ENCODE measurements around the gene ZNF646.

The ZNF646 gene

GRCh38 chr16:31080756-31081419 lies 6.7 kb downstream of the ZNF646 start:
- Histone ChIP-seq H3K9ac (ENCODE audit: low read depth, low read length) (no peak overlapping the region), H3K36me3 (ENCODE audit: insufficient read depth, low read depth, low read length) (peaks cover 70% of the 10 kb centered on the region), H3K27me3 (ENCODE audit: insufficient read depth, low read length) (no peaks in the 10 kb centered on the region)

GRCh38 chr16:31081428-31082351 lies 7.5 kb downstream of the ZNF646 start:
- Histone ChIP-seq H3K4me1 (ENCODE audit: insufficient read depth, low read length) (no peaks in the 10 kb centered on the region), H3K9me3 (ENCODE audit: insufficient read depth, low read depth, low read length) (no peaks in the 10 kb centered on the region), H3K4me3 (ENCODE audit: low read length) (no peak overlapping the region), H3K27me3 (ENCODE audit: insufficient read depth, low read length) (no peaks in the 10 kb centered on the region), H3K27ac (ENCODE audit: low read length) (no peak overlapping the region), H3K9ac (ENCODE audit: low read depth, low read length) (no peak overlapping the region), H3K36me3 (ENCODE audit: insufficient read depth, low read depth, low read length) (peaks cover 63% of the 10 kb centered on the region)

More at GRCh38 chr16:31080756-31081419, 6.7 kb downstream of the ZNF646 start:
- H3K9me3 ChIP-seq (ENCODE audit: insufficient read depth, low read depth, low read length): no peaks in the 10 kb centered on the region
- no peak overlapping the region for H3K27ac ChIP-seq (ENCODE audit: low read length)
- no peak overlapping the region for H3K4me3 ChIP-seq (ENCODE audit: low read length)
- H3K4me1 ChIP-seq (ENCODE audit: insufficient read depth, low read length): no peaks in the 10 kb centered on the region

- Histone ChIP-seq H3K9ac (ENCODE audit: low read depth, low read length) (no peak overlapping the region), H3K9me3 (ENCODE audit: insufficient read depth, low read depth, low read length) (no peaks in the 10 kb centered on the region), H3K36me3 (ENCODE audit: insufficient read depth, low read depth, low read length) (peaks cover 55% of the 10 kb centered on the region)
These were observed 8.3 kb downstream of the ZNF646 start for GRCh38 chr16:31082368-31083045.

GRCh38 chr16:31083081-31083480 lies 8.9 kb downstream of the ZNF646 start:
- no peaks in the 10 kb centered on the region for H3K9me3 ChIP-seq (ENCODE audit: insufficient read depth, low read depth, low read length)
- no peak overlapping the region for H3K9ac ChIP-seq (ENCODE audit: low read depth, low read length)
- H3K36me3 ChIP-seq (ENCODE audit: insufficient read depth, low read depth, low read length): peaks cover 49% of the 10 kb centered on the region
- no peak overlapping the region for H3K27ac ChIP-seq (ENCODE audit: low read length)
- H3K4me3 ChIP-seq (ENCODE audit: low read length): no peak overlapping the region
- H3K27me3 ChIP-seq (ENCODE audit: insufficient read depth, low read length): no peaks in the 10 kb centered on the region
- no peaks in the 10 kb centered on the region for H3K4me1 ChIP-seq (ENCODE audit: insufficient read depth, low read length)

More at GRCh38 chr16:31082368-31083045, 8.3 kb downstream of the ZNF646 start:
- Histone ChIP-seq H3K27me3 (ENCODE audit: insufficient read depth, low read length) (no peaks in the 10 kb centered on the region), H3K27ac (ENCODE audit: low read length) (no peak overlapping the region), H3K4me3 (ENCODE audit: low read length) (no peak overlapping the region), H3K4me1 (ENCODE audit: insufficient read depth, low read length) (no peaks in the 10 kb centered on the region)

GRCh38 chr16:31083556-31083955 lies 9.3 kb downstream of the ZNF646 start:
- H3K27ac ChIP-seq (ENCODE audit: low read length): no peak overlapping the region
- H3K4me3 ChIP-seq (ENCODE audit: low read length): no peak overlapping the region
- H3K9me3 ChIP-seq (ENCODE audit: insufficient read depth, low read depth, low read length): no peaks in the 10 kb centered on the region
- no peak overlapping the region for H3K9ac ChIP-seq (ENCODE audit: low read depth, low read length)
- H3K4me1 ChIP-seq (ENCODE audit: insufficient read depth, low read length): no peaks in the 10 kb centered on the region
- H3K36me3 ChIP-seq (ENCODE audit: insufficient read depth, low read depth, low read length): peaks cover 44% of the 10 kb centered on the region
- no peaks in the 10 kb centered on the region for H3K27me3 ChIP-seq (ENCODE audit: insufficient read depth, low read length)

- Histone ChIP-seq H3K27ac (ENCODE audit: low read length) (no peak overlapping the region), H3K4me3 (ENCODE audit: low read length) (no peak overlapping the region), H3K9me3 (ENCODE audit: insufficient read depth, low read depth, low read length) (no peaks in the 10 kb centered on the region), H3K9ac (ENCODE audit: low read depth, low read length) (no peak overlapping the region), H3K36me3 (ENCODE audit: insufficient read depth, low read depth, low read length) (peaks cover 43% of the 10 kb centered on the region), H3K27me3 (ENCODE audit: insufficient read depth, low read length) (no peaks in the 10 kb centered on the region), H3K4me1 (ENCODE audit: insufficient read depth, low read length) (no peaks in the 10 kb centered on the region)
These were observed 9.8 kb downstream of the ZNF646 start for GRCh38 chr16:31083981-31084380.

- Histone ChIP-seq H3K4me3 (ENCODE audit: low read length) (no peak overlapping the region), H3K27ac (ENCODE audit: low read length) (no peak overlapping the region), H3K9ac (ENCODE audit: low read depth, low read length) (no peak overlapping the region), H3K4me1 (ENCODE audit: insufficient read depth, low read length) (no peaks in the 10 kb centered on the region), H3K9me3 (ENCODE audit: insufficient read depth, low read depth, low read length) (no peaks in the 10 kb centered on the region), H3K36me3 (ENCODE audit: insufficient read depth, low read depth, low read length) (peaks cover 40% of the 10 kb centered on the region), H3K27me3 (ENCODE audit: insufficient read depth, low read length) (no peaks in the 10 kb centered on the region)
These were observed 10.5 kb downstream of the ZNF646 start for GRCh38 chr16:31084584-31085302.

GRCh38 chr16:31085411-31085810 lies 11.2 kb downstream of the ZNF646 start:
- Histone ChIP-seq H3K27ac (ENCODE audit: low read length) (no peak overlapping the region), H3K4me3 (ENCODE audit: low read length) (no peak overlapping the region), H3K36me3 (ENCODE audit: insufficient read depth, low read depth, low read length) (peaks cover 40% of the 10 kb centered on the region), H3K9me3 (ENCODE audit: insufficient read depth, low read depth, low read length) (no peaks in the 10 kb centered on the region), H3K4me1 (ENCODE audit: insufficient read depth, low read length) (no peaks in the 10 kb centered on the region), H3K27me3 (ENCODE audit: insufficient read depth, low read length) (no peaks in the 10 kb centered on the region), H3K9ac (ENCODE audit: low read depth, low read length) (no peak overlapping the region)

GRCh38 chr16:31085873-31086628 lies 11.8 kb downstream of the ZNF646 start:
- no peaks in the 10 kb centered on the region for H3K27me3 ChIP-seq (ENCODE audit: insufficient read depth, low read length)
- no peaks in the 10 kb centered on the region for H3K4me1 ChIP-seq (ENCODE audit: insufficient read depth, low read length)
- no peak overlapping the region for H3K27ac ChIP-seq (ENCODE audit: low read length)
- no peak overlapping the region for H3K9ac ChIP-seq (ENCODE audit: low read depth, low read length)
- H3K36me3 ChIP-seq (ENCODE audit: insufficient read depth, low read depth, low read length): peaks cover 40% of the 10 kb centered on the region
- no peaks in the 10 kb centered on the region for H3K9me3 ChIP-seq (ENCODE audit: insufficient read depth, low read depth, low read length)
- H3K4me3 ChIP-seq (ENCODE audit: low read length): no peak overlapping the region

GRCh38 chr16:31086629-31086906 lies 12.3 kb downstream of the ZNF646 start:
- Histone ChIP-seq H3K4me3 (ENCODE audit: low read length) (no peak overlapping the region), H3K4me1 (ENCODE audit: insufficient read depth, low read length) (no peaks in the 10 kb centered on the region), H3K9ac (ENCODE audit: low read depth, low read length) (no peak overlapping the region), H3K9me3 (ENCODE audit: insufficient read depth, low read depth, low read length) (no peaks in the 10 kb centered on the region), H3K36me3 (ENCODE audit: insufficient read depth, low read depth, low read length) (peaks cover 39% of the 10 kb centered on the region), H3K27me3 (ENCODE audit: insufficient read depth, low read length) (no peaks in the 10 kb centered on the region), H3K27ac (ENCODE audit: low read length) (no peak overlapping the region)

GRCh38 chr16:31087481-31087880 lies 13.3 kb downstream of the ZNF646 start:
- Histone ChIP-seq H3K36me3 (ENCODE audit: insufficient read depth, low read depth, low read length) (peaks cover 33% of the 10 kb centered on the region), H3K27me3 (ENCODE audit: insufficient read depth, low read length) (no peaks in the 10 kb centered on the region), H3K4me1 (ENCODE audit: insufficient read depth, low read length) (no peaks in the 10 kb centered on the region), H3K4me3 (ENCODE audit: low read length) (no peak overlapping the region), H3K9me3 (ENCODE audit: insufficient read depth, low read depth, low read length) (no peaks in the 10 kb centered on the region), H3K9ac (ENCODE audit: low read depth, low read length) (no peak overlapping the region), H3K27ac (ENCODE audit: low read length) (no peak overlapping the region)
